GM19240 (cell line): ENCODE results near the gene PYCR2.
"Not testable (repeated sequence)": the region's sequence is repeated elsewhere in the genome, so short reads cannot be mapped to it uniquely, and the experiment has no call there.

Source experiments
- DNase-seq: peaks from one replicate; pipeline ENCODE4 v3.0.0; 2011; ENCODE audit warnings: low spot score; ENCODE audit not compliant: insufficient read length

The PYCR2 gene

DNA sequence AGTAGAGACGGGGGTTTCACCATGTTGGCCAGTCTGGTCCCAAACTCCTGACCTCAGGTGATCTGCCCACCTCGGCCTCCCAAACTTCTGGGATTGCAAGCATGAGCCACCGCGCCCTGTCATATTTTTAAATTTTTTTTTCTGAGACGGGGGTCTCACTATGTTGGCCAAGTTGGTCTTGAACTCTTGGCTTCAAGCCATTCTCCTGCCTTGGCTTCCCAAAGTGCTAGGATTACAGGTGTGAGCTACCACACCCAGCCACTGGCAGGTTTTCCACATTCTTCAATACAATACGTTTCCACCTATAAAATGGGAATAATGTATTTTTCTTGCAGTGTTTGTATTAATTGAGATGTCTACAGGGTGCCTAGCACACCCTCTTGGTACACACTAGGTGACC is 31.7 kb downstream of the PYCR2 start:
- DNase-seq = no peak

DNA sequence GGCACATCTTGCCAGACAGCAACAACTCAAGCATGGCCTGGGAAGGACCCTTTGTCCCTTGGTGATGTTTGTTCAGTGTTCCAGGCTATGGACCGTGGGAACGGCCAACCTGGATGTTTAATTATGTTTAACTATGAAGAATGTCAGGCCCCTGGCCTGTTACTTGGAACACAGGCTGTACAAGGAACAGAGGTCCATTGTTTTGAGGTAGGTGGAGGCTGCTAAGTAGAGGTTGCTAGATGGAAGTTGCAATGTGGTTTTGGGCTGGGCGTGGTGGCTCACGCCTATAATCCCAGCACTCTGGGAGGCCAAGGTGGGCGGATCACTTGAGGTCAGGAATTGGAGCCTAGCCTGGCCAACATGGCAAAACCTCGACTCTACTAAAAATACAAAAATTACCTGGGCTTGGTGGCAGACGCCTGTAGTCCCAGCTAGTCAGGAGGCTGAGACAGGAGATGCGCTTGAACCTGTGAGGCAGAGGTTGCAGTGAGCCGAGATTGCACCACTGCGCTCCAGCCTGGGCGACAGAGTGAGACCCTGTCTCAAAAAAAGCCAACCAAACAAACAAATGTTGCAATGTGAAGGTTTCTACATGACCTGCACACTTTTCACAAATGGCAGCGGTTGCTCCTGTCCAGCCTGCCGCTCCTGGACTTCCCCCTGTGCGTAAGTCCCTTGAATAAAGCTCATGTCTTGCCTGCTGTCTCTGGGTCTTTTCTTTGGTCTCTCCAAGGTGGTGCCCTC is 32.6 kb downstream of the PYCR2 start:
- DNase-seq = no peak

DNA sequence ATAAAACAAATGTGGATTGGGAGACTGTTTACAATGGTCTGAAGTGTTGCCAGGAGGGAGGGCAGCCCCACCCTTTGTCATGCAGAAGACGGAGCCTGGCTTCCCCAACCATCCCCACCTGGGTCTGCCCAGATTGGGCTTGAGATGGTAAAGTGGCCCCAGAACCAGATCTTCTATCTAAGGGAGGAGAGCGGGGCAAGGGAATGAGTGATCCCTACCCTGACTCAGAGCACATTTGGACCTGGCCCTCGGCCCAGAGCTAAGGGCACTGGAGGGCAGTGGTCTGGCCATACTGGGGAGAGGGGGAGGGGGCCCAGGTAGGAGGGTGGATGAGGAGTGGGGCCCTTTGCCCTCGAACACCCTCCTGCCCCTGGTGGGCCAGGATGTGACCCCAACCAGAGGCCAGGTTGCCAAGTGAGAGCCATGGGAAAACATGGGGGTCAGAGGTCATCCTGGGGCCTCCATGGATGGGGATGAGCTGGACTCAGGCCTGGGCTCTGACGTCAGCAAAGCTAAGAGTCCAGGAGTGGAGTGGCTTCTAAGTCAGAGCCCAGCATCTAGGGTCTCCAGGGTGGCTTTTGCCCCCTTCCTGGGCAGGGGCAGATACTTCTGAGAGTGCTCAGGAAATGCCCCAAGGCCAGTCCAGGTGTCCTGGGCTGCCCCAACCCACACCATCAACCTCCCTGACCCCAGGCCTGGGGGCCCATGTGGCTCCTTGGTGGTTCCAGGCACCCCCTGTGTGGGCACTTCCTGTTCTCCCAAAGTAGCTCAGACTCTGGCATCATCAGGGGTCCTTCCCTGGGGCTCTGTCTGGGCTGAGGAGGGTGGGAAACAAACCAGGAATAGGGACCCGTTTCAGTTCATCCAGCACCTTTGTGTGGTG is 33.5 kb downstream of the PYCR2 start:
- no peak for DNase-seq

DNA sequence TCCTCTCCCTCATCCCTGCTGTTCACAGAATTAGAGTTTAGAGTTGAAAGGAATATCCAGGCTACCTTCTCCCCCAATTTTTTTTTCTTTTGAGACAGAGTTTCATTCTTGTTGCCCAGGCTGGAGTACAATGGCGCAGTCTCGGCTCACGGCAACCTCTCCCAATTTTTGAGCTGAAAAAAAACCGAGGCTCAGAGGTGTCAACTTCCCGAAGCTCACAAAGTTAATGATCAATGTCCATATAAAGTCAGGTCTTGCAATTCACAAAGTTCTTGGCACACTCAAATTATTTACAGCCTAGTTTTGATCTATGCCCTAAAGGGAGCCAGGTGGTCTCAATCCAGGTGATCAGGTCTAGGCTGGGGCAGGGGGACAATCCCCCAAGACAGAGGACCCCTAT is 34.3 kb downstream of the PYCR2 start:
- DNase-seq = no peak

GRCh38 chr1:225888898-225889601 is 35.0 kb downstream of the PYCR2 start, which contains the start of gene LEFTY1:
Gene LEFTY1, minus strand, starts transcription at chr1:225889146. Its CDS starts 80 bp downstream, at chr1:225889066.
- no peak for DNase-seq

DNA sequence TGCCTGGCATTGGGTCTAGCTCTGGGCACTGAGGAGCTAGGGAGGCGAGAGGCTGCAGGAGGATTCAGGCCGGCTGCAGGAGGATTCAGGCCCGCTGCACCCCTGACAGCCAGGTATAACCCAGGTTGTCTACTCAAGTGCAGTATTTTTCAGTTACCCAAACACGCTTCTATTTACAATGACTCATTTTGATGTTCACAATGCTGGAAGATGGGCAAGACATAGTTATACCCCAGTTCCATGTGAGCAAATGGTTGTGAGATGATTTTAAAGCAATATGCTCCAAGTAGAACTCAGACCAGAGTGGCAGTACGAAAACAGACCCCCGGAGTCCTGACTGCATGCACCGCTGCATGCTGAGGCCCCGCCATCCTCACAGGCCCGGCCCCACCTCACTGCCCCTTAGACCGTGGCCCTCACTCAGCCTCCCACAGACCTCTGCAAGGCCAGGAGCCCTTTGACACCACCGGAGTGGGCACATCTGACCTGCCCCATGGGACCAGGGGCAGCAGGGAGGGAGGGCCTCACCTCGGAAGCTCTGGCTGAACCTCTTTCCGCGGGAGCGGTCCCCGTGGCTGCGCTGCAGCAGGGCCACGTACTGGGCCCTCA is 35.7 kb downstream of the PYCR2 start:
- no peak for DNase-seq

DNA sequence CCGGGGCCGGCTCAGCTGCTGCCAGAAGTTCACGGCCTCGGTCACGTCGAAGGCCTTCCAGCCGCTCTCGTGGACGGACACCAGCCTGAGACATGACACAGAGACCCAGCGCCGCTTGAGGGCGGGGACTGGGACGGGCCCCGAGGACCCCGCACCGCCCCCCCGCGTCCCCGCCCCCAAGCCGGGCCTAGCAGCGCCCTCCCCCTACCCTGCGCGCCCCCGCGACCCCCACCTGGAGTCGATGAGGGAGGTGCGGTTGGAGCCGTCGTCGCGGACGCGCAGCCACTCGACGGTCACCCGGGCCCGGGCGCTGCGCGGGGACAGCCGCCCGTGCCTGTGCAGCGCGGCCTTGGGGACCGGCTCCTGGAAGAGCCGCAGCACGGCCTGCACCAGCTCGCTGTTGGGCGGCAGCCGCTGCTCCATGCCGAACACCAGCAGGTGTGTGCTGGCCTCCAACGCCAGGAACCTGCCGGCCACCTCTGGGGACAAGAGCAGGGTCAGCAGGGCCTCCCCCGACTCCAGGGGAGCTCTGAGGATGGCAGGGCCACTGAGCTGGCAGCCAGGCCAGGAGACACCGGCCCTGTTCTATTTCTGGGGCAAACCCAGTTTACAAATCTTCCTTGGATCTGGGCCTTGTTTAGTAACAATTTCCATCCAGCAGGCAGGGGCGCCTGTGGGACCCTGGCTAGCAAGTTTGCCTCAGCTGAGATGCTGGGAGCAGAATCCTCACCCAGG is 36.3 kb downstream of the PYCR2 start:
- not testable (repeated sequence) for DNase-seq

GRCh38 chr1:225887030-225887314 is 37.1 kb downstream of the PYCR2 start:
- DNase-seq = no peak

GRCh38 chr1:225886159-225887029 is 37.7 kb downstream of the PYCR2 start:
- DNase-seq = no peak

DNA sequence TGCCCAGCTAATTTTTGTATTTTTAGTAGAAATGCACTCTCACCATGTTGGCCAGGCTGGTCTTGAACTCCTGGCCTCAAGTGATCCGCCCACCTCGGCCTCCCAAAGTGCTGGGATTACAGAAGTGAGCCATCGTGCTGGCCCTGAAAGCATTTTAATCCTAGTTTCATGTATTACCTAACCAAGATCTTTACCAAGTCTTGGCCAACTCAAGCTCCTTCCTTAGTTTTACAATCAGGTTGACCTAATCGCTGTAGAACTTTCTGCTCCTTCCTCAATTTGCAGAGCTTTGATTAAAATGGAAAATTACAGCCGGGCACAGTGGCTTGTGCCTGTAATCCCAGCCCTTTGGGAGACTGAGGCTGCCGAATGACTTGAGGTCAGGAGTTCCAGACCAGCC is 38.7 kb downstream of the PYCR2 start:
- DNase-seq = no peak

- DNase-seq = no peak
Measured at GRCh38 chr1:225883616-225884265, 40.3 kb downstream of the PYCR2 start.

DNA sequence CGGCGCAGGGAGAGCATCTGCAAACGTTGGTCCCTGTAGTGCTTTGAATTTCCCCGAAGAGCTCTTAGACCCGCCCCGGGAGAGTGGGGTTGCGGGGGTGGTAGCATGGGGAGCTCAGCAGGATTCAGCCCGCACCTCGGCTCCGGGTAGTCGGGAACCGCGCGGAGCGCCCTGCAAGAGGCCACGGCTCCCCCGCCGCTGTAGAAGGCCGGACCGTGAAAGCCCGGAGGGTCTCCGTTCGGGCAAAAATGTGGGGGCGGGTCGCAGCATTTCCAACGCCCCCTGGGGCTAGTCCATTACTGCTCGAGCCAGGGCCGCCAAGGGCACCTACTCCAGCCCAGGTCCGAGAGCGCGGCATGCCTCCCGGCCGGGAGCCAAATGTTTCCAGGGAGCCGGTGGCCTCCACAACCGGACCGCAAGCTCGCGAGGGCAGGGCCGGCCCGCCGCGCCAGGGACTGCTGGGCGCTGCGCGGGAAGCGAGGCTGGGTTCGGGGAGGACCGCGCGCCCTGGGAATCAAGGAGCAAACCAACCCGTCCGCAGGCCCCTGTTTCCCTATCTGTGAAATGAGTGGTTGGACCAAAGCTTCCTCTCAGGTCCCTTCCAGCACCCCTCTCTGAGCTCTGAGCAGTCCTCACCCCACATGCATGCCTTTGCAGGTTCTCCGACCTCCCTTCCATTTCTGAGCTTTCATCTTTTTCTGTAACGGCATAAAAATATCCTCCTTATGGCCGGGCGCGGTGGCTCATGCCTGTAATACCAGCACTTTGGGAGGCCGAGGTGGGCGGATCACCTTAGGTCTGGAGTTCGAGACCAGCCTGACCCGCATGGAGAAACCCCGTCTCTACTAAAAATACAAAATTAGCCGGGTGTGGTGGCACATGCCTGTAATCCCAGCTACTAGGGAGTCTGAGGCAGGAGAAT is 41.1 kb downstream of the PYCR2 start:
- peak; percentile 58 for DNase-seq

DNA sequence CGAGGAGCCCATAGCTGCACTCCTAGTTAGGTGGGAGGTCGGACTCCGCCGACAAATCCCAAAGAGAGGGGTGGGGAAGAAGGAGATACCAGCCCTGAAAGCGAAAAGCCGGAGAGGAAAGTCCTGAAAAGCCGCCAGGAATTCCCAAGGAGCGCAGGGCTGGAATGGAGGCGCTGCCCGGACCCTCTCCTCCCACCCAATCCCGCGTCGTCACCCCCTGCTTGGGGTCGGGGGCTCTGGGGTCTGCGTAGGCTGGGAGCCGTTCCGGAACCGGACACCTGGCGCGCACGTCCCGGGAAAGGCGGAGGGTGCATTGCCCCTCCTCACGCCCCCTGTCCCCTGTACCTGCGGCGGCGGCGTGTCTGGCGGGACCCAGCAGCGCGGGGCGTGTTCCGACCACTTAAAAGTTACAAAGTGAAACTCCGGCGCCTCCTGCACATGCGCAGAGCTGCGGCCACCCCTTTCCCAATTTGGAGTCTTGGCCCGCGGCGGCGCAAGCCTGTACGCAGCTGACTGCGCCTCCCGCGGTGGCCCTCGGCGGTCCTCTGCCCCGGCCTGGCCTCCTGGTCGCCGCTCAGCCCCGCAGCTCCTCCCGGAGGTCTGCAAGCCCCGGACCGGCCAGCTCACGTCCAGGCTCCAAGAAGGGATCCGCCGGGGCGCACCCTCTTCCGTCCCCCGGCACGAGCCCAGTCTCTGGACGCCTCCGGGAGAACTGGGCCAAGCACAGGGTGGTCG is 41.9 kb downstream of the PYCR2 start, which contains the start of gene TMEM63A:
Gene TMEM63A (minus strand): TSS at position 422 of the 735 bp plus-strand sequence. CDS start 4,800 bp downstream, outside the sequence.
- peak; percentile 96 for DNase-seq

DNA sequence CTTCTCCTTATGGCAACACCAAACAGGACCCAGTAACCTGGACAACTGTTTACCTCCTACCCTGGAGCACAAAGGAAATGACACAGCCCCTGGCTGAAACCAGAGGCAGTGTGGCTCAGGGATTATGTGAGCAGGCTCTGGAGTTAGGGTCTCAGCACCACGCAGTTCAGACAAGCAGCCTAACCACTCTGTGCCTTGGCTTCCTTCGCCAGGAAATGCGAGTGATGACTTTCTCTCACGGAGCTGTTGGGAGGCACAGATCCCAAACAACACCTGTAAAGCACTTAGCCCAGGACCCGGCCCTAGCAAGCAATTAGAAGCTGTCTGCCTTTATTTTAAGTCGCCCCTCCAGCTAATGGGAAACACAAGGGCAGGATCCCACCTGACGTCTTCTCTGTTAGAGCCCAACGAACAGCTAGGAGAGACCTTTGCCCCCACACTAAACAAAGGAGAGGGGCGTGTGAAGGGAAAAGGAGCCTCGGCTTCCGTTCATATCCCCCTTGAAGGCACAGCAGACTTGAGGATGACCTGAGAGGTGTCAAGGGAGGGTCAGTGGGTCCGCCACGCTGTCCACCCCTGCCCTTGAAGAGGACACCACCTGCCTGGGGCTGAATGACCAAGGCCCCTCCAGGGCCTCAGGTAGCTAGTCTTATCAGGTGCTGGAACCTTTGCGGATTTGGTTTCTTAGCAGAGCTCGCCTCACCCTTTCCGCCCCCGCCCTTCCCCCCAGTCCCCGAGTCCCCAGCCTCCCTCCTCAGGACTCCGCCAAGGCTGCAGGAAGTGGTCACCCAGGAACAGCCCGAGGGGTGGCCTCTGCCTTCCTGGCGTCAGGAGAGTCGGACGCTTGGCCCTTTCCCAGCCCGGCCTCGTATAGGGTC is 42.7 kb downstream of the PYCR2 start:
- DNase-seq = peak; percentile 57

GRCh38 chr1:225880636-225881035 is 43.4 kb downstream of the PYCR2 start:
- DNase-seq = no peak

DNA sequence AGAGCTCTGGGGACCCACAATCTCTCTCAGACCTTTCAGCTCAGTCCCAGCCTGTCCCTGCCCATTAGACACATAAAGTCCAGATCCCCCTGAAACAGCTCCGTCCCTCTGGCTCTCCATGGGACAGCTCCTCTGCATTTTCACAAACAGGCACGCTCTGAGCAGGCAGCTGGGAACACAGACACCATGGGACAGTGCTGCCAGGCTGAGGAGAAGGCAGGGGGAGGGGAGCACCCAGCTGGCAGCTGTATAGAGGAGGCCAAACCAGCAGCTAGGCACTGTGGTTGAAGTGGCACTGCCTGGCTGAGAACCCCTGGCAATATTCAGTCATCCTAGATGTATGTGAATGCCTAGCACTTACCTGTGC is 43.8 kb downstream of the PYCR2 start:
- no peak for DNase-seq
